Loucy (cell line): ENCODE results near the gene CAPZA1.

Source experiments
- H2AFZ ChIP-seq: fragments of 200-600 bp; sonication (generic); 2 replicates; pipeline ENCODE4 v1.6.0; 2016; ENCODE audit warnings: antibody characterized with exemption, mild to moderate bottlenecking, low read length, moderate library complexity
- H3F3A ChIP-seq: fragments of 200-600 bp; 2 replicates; pipeline ENCODE4 v1.6.0; 2016; ENCODE audit warnings: antibody characterized with exemption, low read depth, mild to moderate bottlenecking
- H3K27me3 ChIP-seq: fragments of 200-600 bp; sonication (generic); 2 replicates; pipeline ENCODE4 v1.6.1; 2014; ENCODE audit warnings: low read length, mild to moderate bottlenecking; ENCODE audit not compliant: insufficient read depth, poor library complexity, severe bottlenecking
- H3K36me3 ChIP-seq: fragments of 200-600 bp; sonication (generic); 2 replicates; pipeline ENCODE4 v1.6.1; 2016; ENCODE audit warnings: low read length; ENCODE audit not compliant: insufficient read depth
- H3K4me1 ChIP-seq: fragments of 200-600 bp; sonication (generic); 2 replicates; pipeline ENCODE4 v1.5.1; 2014; ENCODE audit warnings: low read length, mild to moderate bottlenecking; ENCODE audit not compliant: insufficient read depth, poor library complexity, severe bottlenecking
- H3K4me2 ChIP-seq: fragments of 200-600 bp; sonication (generic); 2 replicates; pipeline ENCODE4 v1.6.0; 2014; ENCODE audit warnings: antibody characterized with exemption, low read length, low read depth, mild to moderate bottlenecking; ENCODE audit not compliant: poor library complexity, severe bottlenecking
- H3K4me3 ChIP-seq: fragments of 200-600 bp; sonication (generic); 2 replicates; pipeline ENCODE4 v1.5.1; 2014; ENCODE audit warnings: low read length, mild to moderate bottlenecking, mixed read lengths; ENCODE audit not compliant: poor library complexity, severe bottlenecking
- H3K79me2 ChIP-seq: fragments of 200-600 bp; sonication (generic); 2 replicates; pipeline ENCODE4 v1.6.1; 2014; ENCODE audit warnings: low read length; ENCODE audit not compliant: insufficient read depth
- H3K9ac ChIP-seq: fragments of 200-600 bp; sonication (generic); 2 replicates; pipeline ENCODE4 v1.6.0; 2014; ENCODE audit warnings: mild to moderate bottlenecking, low read depth, low read length, moderate library complexity; ENCODE audit not compliant: poor library complexity, severe bottlenecking
- H3K9me2 ChIP-seq: fragments of 200-600 bp; sonication (generic); replicated peaks from 2 replicates; pipeline ENCODE4 v1.6.1; 2016; ENCODE audit warnings: low read depth, low read length, mixed read lengths
- H3K9me3 ChIP-seq: fragments of 200-600 bp; sonication (generic); 2 replicates; pipeline ENCODE4 v1.6.1; 2014; ENCODE audit warnings: mild to moderate bottlenecking, antibody characterized with exemption, low read length, low read depth; ENCODE audit not compliant: insufficient read depth
- H4K20me1 ChIP-seq: fragments of 200-600 bp; sonication (generic); 2 replicates; pipeline ENCODE4 v1.6.0; 2014; ENCODE audit warnings: antibody characterized with exemption, low read length, mild to moderate bottlenecking; ENCODE audit not compliant: insufficient read depth, poor library complexity, severe bottlenecking
- CTCF ChIP-seq: fragments of 200-600 bp; sonication (generic); conservative IDR thresholded peaks from 2 replicates; pipeline ENCODE4 v1.5.1; 2014; ENCODE audit warnings: mild to moderate bottlenecking, antibody characterized with exemption, low read length
- EZH2phosphoT487 ChIP-seq: fragments of 200-600 bp; IDR thresholded peaks from 2 replicates; pipeline ENCODE4 v1.6.1; 2018; ENCODE audit warnings: antibody characterized with exemption, mild to moderate bottlenecking, moderate library complexity, borderline replicate concordance

Gene CAPZA1

GRCh38 chr1:112696578-112697314 is 77.1 kb downstream of the CAPZA1 start:
- Histone ChIP-seq H4K20me1 (peaks cover 21% of the 10 kb centered on the region), H3K4me3 (no peak overlapping the region), H3K9me2 (no peaks in the 10 kb centered on the region), H3K9me3 (no peaks in the 10 kb centered on the region), H3K79me2 (no peaks in the 10 kb centered on the region; the same call in 1 of the 2 replicates), H3K36me3 (peaks cover 76% of the 10 kb centered on the region; the same call in 1 of the 2 replicates), H3K4me1 (peaks cover 30% of the 10 kb centered on the region), H2AFZ (no peak overlapping the region), H3K27me3 (no peaks in the 10 kb centered on the region), H3K4me2 (no peak overlapping the region), H3K9ac (no peak overlapping the region), H3F3A (no peaks in the 10 kb centered on the region)
- no peak for TF ChIP-seq EZH2phosphoT487
- no peak for TF ChIP-seq CTCF

GRCh38 chr1:112697781-112698201 is 78.2 kb downstream of the CAPZA1 start:
- Histone ChIP-seq H2AFZ (no peak overlapping the region), H3K4me2 (no peak overlapping the region), H3K36me3 (peaks cover 72% of the 10 kb centered on the region; the same call in 1 of the 2 replicates), H3K4me3 (no peak overlapping the region), H3F3A (no peaks in the 10 kb centered on the region), H3K79me2 (peaks cover 9% of the 10 kb centered on the region), H3K27me3 (no peaks in the 10 kb centered on the region), H3K9ac (no peak overlapping the region), H4K20me1 (peaks cover 29% of the 10 kb centered on the region), H3K9me2 (no peaks in the 10 kb centered on the region), H3K4me1 (peaks cover 36% of the 10 kb centered on the region), H3K9me3 (no peaks in the 10 kb centered on the region)
- TF ChIP-seq CTCF, result no peak
- TF ChIP-seq EZH2phosphoT487, result no peak

- no peak overlapping the region for H2AFZ ChIP-seq
- peaks cover 31% of the 10 kb centered on the region for H4K20me1 ChIP-seq
- no peaks in the 10 kb centered on the region for H3K9me3 ChIP-seq
- H3K4me2 ChIP-seq, result no peak overlapping the region
- peaks cover 64% of the 10 kb centered on the region; the same call in 1 of the 2 replicates for H3K36me3 ChIP-seq
- no peak overlapping the region for H3K4me3 ChIP-seq
- no peaks in the 10 kb centered on the region for H3K27me3 ChIP-seq
- H3F3A ChIP-seq, result no peaks in the 10 kb centered on the region
- peaks cover 42% of the 10 kb centered on the region for H3K4me1 ChIP-seq
- H3K9ac ChIP-seq, result no peak overlapping the region
- no peak for TF ChIP-seq EZH2phosphoT487
- TF ChIP-seq CTCF, result no peak
- H3K9me2 ChIP-seq, result no peaks in the 10 kb centered on the region
- H3K79me2 ChIP-seq, result peaks cover 18% of the 10 kb centered on the region
These were observed 79.0 kb downstream of the CAPZA1 start for GRCh38 chr1:112698366-112699310.
